Measurements from ENCODE around the gene NKX1-1.

Gene NKX1-1

GRCh38 chr4:1359144-1359501 is 47.1 kb downstream of the NKX1-1 start:
- DNase-seq, result no peak
- no peak overlapping the region for H3K4me3 ChIP-seq (ENCODE audit: low read depth, low read length)
- no peaks in the 10 kb centered on the region for H3K4me1 ChIP-seq
- TF ChIP-seq CTCF (IDR thresholded peaks at IDR 0.05; ENCODE audit: low read depth, low read length), result no peak
- H3K9me3 ChIP-seq, result no peaks in the 10 kb centered on the region
- H3K27me3 ChIP-seq, result no peaks in the 10 kb centered on the region
- peaks cover 3% of the 10 kb centered on the region; the same call in 1 of the 2 replicates for H3K36me3 ChIP-seq

- Histone ChIP-seq H3K9me3 (no peaks in the 10 kb centered on the region), H3K36me3 (peaks cover 3% of the 10 kb centered on the region; the same call in 1 of the 2 replicates), H3K4me1 (no peaks in the 10 kb centered on the region), H3K4me3 (ENCODE audit: low read depth, low read length) (no peak overlapping the region), H3K27me3 (no peaks in the 10 kb centered on the region)
- DNase-seq, result no peak
- no peak for TF ChIP-seq CTCF (IDR thresholded peaks at IDR 0.05; ENCODE audit: low read depth, low read length)
Measured at GRCh38 chr4:1358421-1359143, 47.7 kb downstream of the NKX1-1 start.

GRCh38 chr4:1357356-1358248 is 48.6 kb downstream of the NKX1-1 start:
- no peak for TF ChIP-seq CTCF (IDR thresholded peaks at IDR 0.05; ENCODE audit: low read depth, low read length)
- no peak for DNase-seq
- Histone ChIP-seq H3K27me3 (no peaks in the 10 kb centered on the region), H3K4me3 (ENCODE audit: low read depth, low read length) (no peak overlapping the region), H3K4me1 (no peaks in the 10 kb centered on the region), H3K9me3 (no peaks in the 10 kb centered on the region), H3K36me3 (peaks cover 3% of the 10 kb centered on the region; the same call in 1 of the 2 replicates)

- peak; percentile 89 for TF ChIP-seq CTCF (IDR thresholded peaks at IDR 0.05; ENCODE audit: low read depth, low read length)
Measured at GRCh38 chr4:1356181-1356998, 49.9 kb downstream of the NKX1-1 start.

GRCh38 chr4:1355378-1355777 is 50.9 kb downstream of the NKX1-1 start:
- TF ChIP-seq CTCF (IDR thresholded peaks at IDR 0.05; ENCODE audit: low read depth, low read length), result no peak
- no peaks in the 10 kb centered on the region for H3K27me3 ChIP-seq
- H3K36me3 ChIP-seq, result peaks cover 3% of the 10 kb centered on the region; the same call in 1 of the 2 replicates
- DNase-seq, result no peak
- no peaks in the 10 kb centered on the region for H3K9me3 ChIP-seq
- H3K4me3 ChIP-seq (ENCODE audit: low read depth, low read length), result no peak overlapping the region
- H3K4me1 ChIP-seq, result no peaks in the 10 kb centered on the region

More at GRCh38 chr4:1356181-1356998, 49.9 kb downstream of the NKX1-1 start:
- DNase-seq, result peak; percentile 77
- Histone ChIP-seq H3K36me3 (peaks cover 3% of the 10 kb centered on the region; the same call in 1 of the 2 replicates), H3K4me3 (ENCODE audit: low read depth, low read length) (no peak overlapping the region), H3K9me3 (no peaks in the 10 kb centered on the region), H3K27me3 (no peaks in the 10 kb centered on the region), H3K4me1 (no peaks in the 10 kb centered on the region)
